OCI-LY7 (cell line): ENCODE results near the gene TMEM54. TPM values are rescaled to one million over a fixed set of nuclear protein-coding genes. Genes with fewer than 3 reads are reported as not detected.

ENCODE experiments used
- BruUV-seq: library from RNA; stranded (reverse); fragments of 400-500 nt; replicated peaks from 2 replicates; lab custom pipeline; 2021; lab: Mats Ljungman, UMichigan
- CTCF ChIA-PET: fragments of 300-600 bp; sonication (Branson Sonifier 250); formaldehyde crosslinking; loops from one replicate; lab custom pipeline; 2022; ENCODE audit warnings: antibody characterized with exemption; ENCODE audit not compliant: unreplicated experiment; lab: Charles Lee
- POLR2A ChIA-PET: fragments of 300-600 bp; sonication (Branson Sonifier 250); formaldehyde crosslinking; loops from one replicate; lab custom pipeline; 2022; ENCODE audit warnings: antibody characterized with exemption; lab: Charles Lee
- DNase-seq: peaks from one replicate; pipeline ENCODE4 v3.0.0-alpha.2; 2015; ENCODE audit warnings: low spot score
- H2AFZ ChIP-seq: fragments of 200-600 bp; sonication (generic), shearing (Covaris generic); 2 replicates; pipeline ENCODE4 v1.6.1; 2014; ENCODE audit warnings: mild to moderate bottlenecking, antibody characterized with exemption, low read length, moderate library complexity
- H3K27ac ChIP-seq: fragments of 200-600 bp; sonication (generic); 2 replicates; pipeline ENCODE4 v1.5.1; 2014; ENCODE audit warnings: mixed run types, low read depth, mild to moderate bottlenecking, moderate library complexity, low read length, inconsistent platforms; ENCODE audit not compliant: poor library complexity, severe bottlenecking
- H3K36me3 ChIP-seq: fragments of 200-600 bp; sonication (generic); 2 replicates; pipeline ENCODE4 v1.6.1; 2014; ENCODE audit warnings: mild to moderate bottlenecking, antibody characterized with exemption, low read length, moderate library complexity, mixed read lengths; ENCODE audit not compliant: insufficient read depth
- H3K4me1 ChIP-seq: fragments of 200-600 bp; sonication (generic); 2 replicates; pipeline ENCODE4 v1.5.1; 2014; ENCODE audit warnings: mild to moderate bottlenecking, low read length; ENCODE audit not compliant: insufficient read depth, poor library complexity, severe bottlenecking
- H3K4me2 ChIP-seq: fragments of 200-600 bp; sonication (generic); 2 replicates; pipeline ENCODE4 v1.6.1; 2014; ENCODE audit warnings: mild to moderate bottlenecking, low read length
- H3K4me3 ChIP-seq: fragments of 200-600 bp; sonication (generic); 2 replicates; pipeline ENCODE4 v1.5.1; 2014; ENCODE audit warnings: mild to moderate bottlenecking, low read depth, low read length; ENCODE audit not compliant: poor library complexity, severe bottlenecking
- H3K79me2 ChIP-seq: fragments of 200-600 bp; sonication (generic); 2 replicates; pipeline ENCODE4 v1.6.1; 2016; ENCODE audit warnings: low read depth, mild to moderate bottlenecking, low read length, moderate library complexity, mixed read lengths; ENCODE audit not compliant: insufficient read depth
- H3K9me2 ChIP-seq: fragments of 200-600 bp; sonication (generic); 2 replicates; pipeline ENCODE4 v1.6.1; 2016; ENCODE audit warnings: mild to moderate bottlenecking, low read length, mixed read lengths; ENCODE audit not compliant: insufficient read depth
- H3K9me3 ChIP-seq: fragments of 200-600 bp; sonication (generic); 2 replicates; pipeline ENCODE4 v1.6.1; 2014; ENCODE audit warnings: mild to moderate bottlenecking, mixed run types, low read length, mixed read lengths
- H4K20me1 ChIP-seq: fragments of 200-600 bp; sonication (generic); 2 replicates; pipeline ENCODE4 v1.6.1; 2014; ENCODE audit warnings: mild to moderate bottlenecking, antibody characterized with exemption, low read length, moderate library complexity, mixed read lengths; ENCODE audit not compliant: insufficient read depth
- EZH2phosphoT487 ChIP-seq: fragments of 200-600 bp; sonication (generic); IDR thresholded peaks from 2 replicates; pipeline ENCODE4 v1.6.1; 2018; ENCODE audit warnings: low read depth, borderline replicate concordance, mild to moderate bottlenecking, mixed run types, antibody characterized with exemption, low read length, moderate library complexity, mixed read lengths
- intact Hi-C: fragments of 100-400 bp; cut with micrococcal nuclease; formaldehyde crosslinking; loops from one replicate; pipeline ENCODE4 v1.10.0; 2022; ENCODE audit not compliant: unreplicated experiment
- total RNA-seq, 2 experiments: library from RNA; depleted of rRNA in 1 of 2; stranded (reverse); fragments of >200 nt in 1 of 2; shearing (Covaris generic) in 1 of 2; gene quantifications; 2 replicates each; pipeline ENCODE4 v1.2.3, GENCODE V29; 2014 to 2022
- TF ChIP-seq, protein P1 (sequence below): fragments of 200-600 bp; sonication (generic); conservative IDR thresholded peaks from 2 replicates; pipeline ENCODE4 v1.5.1; 2014; ENCODE audit warnings: mild to moderate bottlenecking, antibody characterized with exemption, low read length, moderate library complexity, mixed read lengths

Gene TMEM54
- total RNA-seq, 2 experiments from 2014 or later, result 0.93 to 3.1 TPM

DNA sequence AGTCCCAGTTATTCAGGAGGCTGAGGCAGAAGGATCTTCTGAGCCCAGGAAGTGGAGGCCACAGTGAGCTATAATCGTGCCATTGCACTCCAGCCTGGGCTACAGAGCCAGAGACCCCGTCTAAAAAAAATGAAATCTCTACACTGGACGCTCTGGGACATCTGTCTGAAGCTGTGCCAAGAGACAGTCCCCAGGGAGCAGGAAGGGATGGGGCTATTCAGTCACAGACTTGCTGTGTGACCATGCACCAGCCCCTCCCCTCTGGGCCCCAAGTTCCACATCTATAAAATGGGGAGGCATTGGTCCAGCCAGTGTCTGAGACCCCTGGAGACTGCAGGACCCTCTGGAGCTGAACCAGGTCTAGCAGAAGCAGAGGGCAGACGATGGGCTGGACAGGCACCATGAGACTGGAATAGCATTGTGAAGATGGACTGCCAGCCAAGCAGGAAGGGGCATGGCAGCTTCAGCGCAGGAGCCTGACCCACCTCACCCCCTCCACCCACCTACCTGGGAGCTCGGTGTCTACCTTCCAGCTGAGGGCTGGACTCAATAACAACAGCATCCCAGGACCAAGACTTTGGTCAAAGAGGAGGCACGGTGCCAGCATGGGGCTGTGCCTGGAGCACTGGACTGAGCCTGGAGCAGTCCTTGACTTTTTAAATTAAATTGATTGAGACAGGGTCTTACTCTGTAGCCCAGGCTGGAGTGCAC is 1.4 kb downstream of the TMEM54 start:
- ChIA-PET CTCF (no interaction called here), POLR2A (interaction anchor here (0.6 kb wide), 1 partner anchor 24 kb away, joined by 3 read pairs; no protein-coding TSS in a partner anchor)
- Histone ChIP-seq H3K79me2 (no peaks in the 10 kb centered on the region), H3K4me3 (no peak overlapping the region), H3K9me3 (no peaks in the 10 kb centered on the region), H3K4me2 (no peak overlapping the region), H2AFZ (no peak overlapping the region), H3K36me3 (no peaks in the 10 kb centered on the region), H3K9me2 (no peaks in the 10 kb centered on the region), H3K27ac (no peak overlapping the region), H4K20me1 (no peaks in the 10 kb centered on the region), H3K4me1 (peaks cover 5% of the 10 kb centered on the region)
- intact Hi-C loops, result no loop called here
- no TSS peak for BruUV-seq
- TF ChIP-seq EZH2phosphoT487, result no peak
- TF ChIP-seq, protein P1, sequence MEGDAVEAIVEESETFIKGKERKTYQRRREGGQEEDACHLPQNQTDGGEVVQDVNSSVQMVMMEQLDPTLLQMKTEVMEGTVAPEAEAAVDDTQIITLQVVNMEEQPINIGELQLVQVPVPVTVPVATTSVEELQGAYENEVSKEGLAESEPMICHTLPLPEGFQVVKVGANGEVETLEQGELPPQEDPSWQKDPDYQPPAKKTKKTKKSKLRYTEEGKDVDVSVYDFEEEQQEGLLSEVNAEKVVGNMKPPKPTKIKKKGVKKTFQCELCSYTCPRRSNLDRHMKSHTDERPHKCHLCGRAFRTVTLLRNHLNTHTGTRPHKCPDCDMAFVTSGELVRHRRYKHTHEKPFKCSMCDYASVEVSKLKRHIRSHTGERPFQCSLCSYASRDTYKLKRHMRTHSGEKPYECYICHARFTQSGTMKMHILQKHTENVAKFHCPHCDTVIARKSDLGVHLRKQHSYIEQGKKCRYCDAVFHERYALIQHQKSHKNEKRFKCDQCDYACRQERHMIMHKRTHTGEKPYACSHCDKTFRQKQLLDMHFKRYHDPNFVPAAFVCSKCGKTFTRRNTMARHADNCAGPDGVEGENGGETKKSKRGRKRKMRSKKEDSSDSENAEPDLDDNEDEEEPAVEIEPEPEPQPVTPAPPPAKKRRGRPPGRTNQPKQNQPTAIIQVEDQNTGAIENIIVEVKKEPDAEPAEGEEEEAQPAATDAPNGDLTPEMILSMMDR, result no peak
- DNase-seq, result no peak

DNA sequence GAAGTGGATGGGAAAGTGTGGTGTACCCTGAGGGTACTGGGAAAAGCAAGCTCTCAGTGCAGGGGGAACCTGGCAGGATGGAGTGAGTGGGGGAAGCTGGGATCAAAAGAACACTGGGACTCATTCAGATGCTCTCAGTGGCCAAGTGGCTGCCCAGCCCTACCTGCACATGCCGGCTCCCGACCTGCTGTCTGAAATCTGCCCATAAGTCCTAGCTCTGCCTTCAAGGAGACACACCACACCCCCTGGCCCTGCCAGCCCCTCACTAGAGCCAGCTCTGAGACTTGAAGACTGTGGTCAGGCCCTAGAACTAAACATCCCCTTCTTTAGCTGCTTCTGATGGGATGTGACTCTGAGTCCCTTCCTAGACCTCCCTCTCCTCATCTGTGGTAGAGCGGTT is 2.2 kb downstream of the TMEM54 start:
- POLR2A ChIA-PET, result interaction anchor here (0.6 to 0.9 kb wide), 2 partner anchors 41 to 470 kb away, joined by 3 to 4 read pairs; no protein-coding TSS in a partner anchor

More for the DNA sequence above, 2.2 kb downstream of the TMEM54 start:
- Histone ChIP-seq H3K36me3 (no peaks in the 10 kb centered on the region), H3K4me3 (no peak overlapping the region), H3K4me1 (peaks cover 5% of the 10 kb centered on the region), H4K20me1 (no peaks in the 10 kb centered on the region), H2AFZ (no peak overlapping the region), H3K79me2 (no peaks in the 10 kb centered on the region), H3K4me2 (no peak overlapping the region), H3K27ac (no peak overlapping the region), H3K9me3 (no peaks in the 10 kb centered on the region), H3K9me2 (no peaks in the 10 kb centered on the region)
- CTCF ChIA-PET, result interaction anchor here (1.2 kb wide), 1 partner anchor 187 kb away, joined by 3 read pairs; no protein-coding TSS in a partner anchor
- BruUV-seq, result no TSS peak
- no peak for DNase-seq
- TF ChIP-seq, protein P1, result no peak
- no peak for TF ChIP-seq EZH2phosphoT487
- intact Hi-C loops, result no loop called here
